ENCODE data around the gene GPC5.
"Not testable (repeated sequence)": the region's sequence is repeated elsewhere in the genome, so short reads cannot be mapped to it uniquely, and the experiment has no call there.

GPC5 gene

DNA sequence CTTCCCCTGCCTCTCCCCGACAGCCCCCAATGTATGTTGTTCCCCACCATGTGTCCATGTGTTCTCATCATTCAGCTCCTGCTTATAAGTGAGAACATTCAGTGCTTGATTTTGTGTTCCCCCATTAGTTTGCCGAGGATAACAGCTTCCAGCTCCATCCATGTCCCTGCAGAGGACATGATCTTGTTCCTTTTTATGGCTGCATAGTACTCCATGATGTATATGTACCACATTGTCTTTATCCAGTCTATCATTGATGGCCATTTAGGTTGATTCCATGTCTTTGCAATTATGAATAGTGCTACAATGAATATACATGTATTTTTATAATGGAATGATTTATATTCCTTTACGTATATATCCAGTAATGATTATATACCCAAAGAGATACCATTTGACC, 399.9 kb downstream of the GPC5 start:
- not testable (repeated sequence) for DNase-seq

DNA sequence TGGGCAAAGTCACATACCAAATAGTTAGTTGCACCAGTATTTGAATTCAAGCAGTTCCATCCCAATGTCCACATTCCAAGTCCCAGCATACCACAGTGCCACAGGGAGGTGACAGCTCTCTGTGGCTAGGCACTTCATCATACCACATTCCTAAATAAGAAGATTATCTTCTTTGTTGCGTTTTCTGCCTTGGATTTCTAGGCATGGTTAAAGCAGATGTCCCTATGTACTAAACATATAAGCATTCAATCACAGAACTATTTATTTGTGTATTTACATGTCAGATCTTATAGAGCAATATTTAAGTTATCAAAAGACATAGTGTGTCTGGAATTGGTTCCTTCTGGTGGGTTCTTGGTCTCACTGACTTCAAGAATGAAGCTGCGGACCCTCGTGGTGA, 403.4 kb downstream of the GPC5 start:
- not testable (repeated sequence) for DNase-seq

DNA sequence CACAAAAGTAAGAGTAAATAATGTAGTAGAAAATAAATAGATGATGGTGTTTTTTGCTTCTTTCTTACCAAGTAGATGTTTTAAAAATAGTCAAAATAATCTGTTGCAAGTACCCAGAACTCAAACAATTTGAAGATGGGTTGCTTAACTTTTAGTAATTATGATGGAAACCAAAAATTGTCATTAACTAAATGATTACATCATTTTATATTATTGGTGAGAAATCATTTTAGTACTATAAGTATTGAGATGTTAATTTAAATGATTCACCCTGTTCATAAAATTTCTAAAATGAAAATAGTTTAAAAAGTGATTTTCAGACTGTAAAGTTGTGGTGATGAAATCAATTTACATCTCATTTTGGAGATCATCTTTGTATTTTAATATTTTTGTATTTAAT, 404.5 kb downstream of the GPC5 start:
- no peak for DNase-seq

DNA sequence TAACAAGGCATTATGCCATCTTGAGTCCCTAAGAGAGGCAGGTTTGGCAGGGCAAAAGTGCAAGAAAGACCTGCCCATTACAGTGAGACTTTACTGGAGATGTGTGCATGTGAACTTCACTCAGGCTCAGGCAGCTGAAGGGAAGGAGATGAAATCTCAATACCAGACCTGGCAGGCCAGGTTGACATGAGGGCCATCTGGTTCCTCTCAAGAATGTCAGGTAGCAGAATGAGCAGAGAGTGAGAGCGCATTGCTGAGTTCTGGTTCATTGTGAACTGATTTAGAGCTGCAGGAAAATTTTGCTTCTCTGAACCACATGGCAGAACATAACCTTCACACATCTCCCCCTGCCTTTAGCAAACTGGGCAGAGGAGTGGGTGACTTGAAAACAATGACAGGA, 406.3 kb downstream of the GPC5 start:
- DNase-seq, result no peak

DNA sequence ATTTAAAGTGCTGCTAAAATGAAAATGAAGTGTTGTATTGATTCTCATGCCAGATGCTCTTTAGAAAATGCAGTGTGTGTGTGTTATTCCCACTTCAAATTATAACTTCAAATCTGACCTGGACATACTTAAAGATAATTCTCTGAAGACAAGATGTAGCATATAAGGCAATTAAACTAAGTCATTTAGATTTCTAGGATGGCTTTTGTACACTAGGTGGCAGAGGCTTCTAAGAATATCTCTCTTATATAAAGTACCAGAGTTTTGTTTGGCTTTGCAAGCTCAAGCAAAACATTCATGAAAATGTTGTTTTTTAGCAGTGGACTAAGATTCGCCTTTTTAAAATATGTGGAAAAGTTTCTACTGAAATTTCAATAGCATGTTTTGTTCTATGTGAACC, 407.2 kb downstream of the GPC5 start:
- no peak for DNase-seq

DNA sequence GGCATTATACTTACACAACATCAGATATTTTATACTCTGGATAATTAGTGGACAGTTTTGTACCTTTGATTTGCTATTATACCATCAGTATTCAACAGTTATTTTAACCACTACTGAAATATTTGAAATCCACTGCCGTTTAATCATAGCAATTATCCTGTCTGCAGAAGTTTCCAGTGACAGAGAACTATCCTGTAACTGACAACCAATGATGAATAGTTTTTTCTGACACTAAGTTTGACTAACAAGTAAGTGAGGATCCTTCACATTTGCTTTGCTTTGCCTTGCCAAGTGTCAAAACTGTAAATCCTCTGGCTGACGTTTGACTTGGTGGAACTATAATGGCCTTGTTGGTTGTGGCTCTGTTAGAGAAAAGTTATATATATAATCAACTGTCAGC, 410.7 kb downstream of the GPC5 start:
- no peak for DNase-seq

DNA sequence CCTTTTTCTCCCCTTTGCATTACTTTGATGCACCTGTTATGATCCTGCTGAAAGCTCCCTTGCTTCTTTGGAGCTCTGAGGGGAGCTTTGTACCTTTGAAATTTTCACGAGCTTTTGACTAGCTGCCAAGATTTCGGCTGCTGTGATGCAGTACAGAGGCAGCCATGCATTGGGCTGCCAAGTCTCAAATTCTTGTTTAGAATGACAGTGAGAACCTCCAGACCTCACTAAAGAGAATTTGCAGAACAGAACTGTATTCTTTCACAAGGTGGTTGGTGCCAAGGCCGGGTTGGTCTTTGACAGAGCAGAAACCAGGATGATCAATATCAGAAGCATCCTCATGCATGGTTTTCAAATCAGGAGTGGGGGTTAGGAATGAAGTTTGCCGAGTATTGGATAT, 414.8 kb downstream of the GPC5 start:
- no peak for DNase-seq

DNA sequence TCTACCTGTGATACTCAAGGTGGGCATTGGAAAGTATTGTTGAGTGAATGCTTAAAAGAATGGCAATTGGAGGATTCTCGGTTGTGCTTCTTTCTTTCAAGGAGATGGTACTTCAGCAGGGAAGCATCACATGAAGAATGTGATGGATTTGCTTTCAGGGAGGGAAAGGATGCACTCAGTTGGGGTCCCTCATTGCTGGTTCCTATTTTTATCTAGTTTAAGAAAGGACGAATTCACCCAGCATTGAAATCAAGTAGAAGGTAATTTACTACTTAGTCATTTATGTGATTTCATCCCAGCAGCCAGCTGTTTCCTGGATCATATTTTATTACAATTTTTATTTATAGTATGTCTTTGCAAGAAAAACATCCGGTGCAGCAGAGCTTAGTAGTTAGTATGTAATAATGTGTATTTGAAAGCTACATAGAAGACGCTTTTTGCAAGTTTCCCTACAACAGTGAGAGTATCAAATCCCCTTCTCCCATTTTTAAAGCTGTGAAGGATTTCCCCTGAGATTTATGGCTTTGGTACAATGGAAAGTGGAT, 417.9 kb downstream of the GPC5 start:
- DNase-seq, result no peak

DNA sequence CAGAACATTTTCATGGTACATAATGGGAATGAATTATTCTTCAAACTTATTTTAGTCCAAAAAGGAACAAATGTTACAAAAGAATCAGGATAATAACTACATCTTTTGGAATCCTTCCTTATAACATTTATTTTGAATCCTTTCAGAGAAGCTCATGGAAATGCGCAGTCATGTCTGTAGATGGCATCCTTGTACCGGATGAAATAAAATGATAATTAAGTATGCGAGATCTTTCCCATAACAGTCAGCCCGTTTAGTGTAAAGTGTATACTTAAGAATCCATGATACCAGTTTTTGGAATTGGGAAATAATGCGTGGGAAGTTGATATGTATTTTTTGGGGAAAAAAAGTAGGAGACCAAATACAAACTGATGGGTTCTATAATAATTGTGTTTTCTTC, 418.8 kb downstream of the GPC5 start:
- DNase-seq, result no peak

- DNase-seq, result no peak
Measured at GRCh38 chr13:91824416-91824815, 426.0 kb downstream of the GPC5 start.

DNA sequence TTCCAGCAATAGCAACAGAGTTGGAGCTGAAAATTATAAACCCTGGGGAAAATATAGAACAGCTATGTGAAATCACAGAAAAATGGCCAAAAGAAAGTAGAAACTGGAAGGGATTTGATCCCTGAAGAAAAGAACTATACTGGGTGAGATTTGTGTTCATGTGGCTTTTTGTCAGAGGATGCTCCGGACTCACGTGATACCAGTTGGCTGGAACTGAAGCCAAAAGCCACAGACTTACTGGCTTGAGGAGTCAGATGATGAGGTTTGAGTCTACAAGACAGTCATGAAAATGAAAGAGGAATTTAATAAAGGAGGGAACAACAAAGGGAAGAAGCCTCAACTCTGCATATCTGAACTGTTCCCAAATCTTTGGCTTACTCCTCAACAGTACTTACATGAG, 427.1 kb downstream of the GPC5 start:
- no peak for DNase-seq

DNA sequence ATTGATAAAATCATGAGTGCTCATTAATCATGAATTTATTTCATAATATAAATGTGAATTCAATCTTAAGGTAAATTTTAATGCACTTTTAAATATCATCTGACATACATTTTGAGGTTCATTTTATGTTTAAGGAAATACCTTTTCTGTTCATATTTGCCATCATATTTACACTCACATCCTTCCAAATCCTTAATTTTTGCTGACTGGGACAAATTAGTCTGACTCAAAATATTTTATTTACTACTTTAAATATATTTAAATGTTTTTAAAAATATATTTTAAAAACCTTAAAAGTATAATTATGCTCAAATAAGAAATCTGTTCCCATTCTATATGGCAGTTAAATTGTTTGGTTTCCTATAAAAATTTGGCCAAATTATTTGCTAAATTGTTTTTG, 438.1 kb downstream of the GPC5 start:
- no peak for DNase-seq

- no peak for DNase-seq
Measured at GRCh38 chr13:91845612-91846011, 447.2 kb downstream of the GPC5 start.

DNA sequence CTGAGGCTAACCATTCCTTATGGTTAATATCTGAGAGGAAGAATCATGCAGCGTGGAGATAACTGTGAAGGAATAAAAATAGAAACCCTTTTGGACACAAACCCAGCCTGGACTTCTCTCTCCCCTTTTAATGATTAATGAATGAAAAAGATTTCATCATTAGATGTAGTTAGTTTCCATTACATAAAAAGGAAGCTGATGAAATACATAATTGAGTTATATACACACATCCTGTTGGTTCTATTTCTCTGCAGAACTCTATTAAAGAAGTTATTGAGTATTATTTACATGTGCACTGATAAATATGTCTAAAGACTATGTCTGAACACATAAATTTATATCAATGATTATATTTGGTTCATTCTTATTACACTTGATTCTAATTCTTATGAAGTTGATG, 465.3 kb downstream of the GPC5 start:
- DNase-seq, result no peak

DNA sequence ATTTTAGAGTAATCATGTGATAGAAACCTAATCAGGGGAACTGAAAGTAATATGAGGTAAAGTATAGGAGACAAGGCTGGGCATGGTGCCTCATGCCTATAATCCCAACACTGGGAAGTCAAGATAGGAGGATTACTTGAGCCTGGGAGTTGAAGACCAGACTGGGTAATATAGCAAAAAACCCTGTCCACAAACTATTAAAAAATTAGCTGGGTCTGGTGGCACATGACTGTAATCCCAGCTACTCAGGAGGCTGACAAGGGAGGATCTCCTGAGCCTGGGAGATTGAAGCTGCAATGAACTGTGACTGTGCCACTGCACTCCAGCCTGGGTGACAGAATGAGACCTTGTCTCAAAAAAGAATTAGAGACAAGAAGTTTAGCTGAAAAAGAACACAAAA, 469.9 kb downstream of the GPC5 start:
- no peak for DNase-seq

DNA sequence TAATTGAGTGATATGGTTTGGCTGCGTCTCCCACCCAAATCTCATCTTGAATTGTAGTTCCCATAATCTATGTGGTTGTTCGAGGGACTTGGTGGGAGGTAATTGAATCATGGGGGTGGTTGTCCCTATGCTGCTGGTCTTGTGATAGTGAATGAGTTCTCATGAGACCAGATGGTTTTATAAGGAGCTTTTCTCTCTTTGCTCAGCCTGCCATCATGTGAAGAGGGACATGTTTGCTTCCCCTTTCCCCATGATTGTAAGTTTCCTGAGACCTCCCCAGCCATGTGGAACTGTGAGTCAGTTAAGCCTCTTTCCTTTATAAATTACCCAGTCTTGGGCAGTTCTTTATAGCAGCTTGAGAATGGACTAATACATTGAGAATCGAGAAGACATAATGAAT, 480.1 kb downstream of the GPC5 start:
- no peak for DNase-seq

- DNase-seq, result no peak
Measured at GRCh38 chr13:91879360-91879759, 480.9 kb downstream of the GPC5 start.

DNA sequence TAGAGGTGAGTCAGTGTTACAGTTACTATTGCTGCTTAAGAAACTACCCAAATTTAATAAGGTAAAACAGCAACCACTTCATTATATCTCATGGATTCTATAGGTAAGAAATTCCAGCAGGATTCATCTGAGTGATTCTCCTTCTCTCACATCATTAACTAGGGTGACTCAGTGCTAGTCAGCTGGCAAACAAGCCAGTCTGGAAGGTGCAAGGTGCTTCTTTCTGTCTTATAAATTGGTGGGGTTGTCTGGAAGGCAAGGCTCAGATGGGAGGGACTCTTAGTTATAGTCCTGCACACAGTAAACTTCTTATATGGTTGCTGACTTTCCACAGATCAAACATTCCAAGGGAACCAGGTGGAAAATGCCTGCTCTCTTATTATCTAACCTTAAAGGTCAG, 484.5 kb downstream of the GPC5 start:
- no peak for DNase-seq

GRCh38 chr13:91889641-91890040, 491.2 kb downstream of the GPC5 start:
- DNase-seq, result no peak

- DNase-seq, result no peak
Measured at GRCh38 chr13:91891141-91891540, 492.7 kb downstream of the GPC5 start.

DNA sequence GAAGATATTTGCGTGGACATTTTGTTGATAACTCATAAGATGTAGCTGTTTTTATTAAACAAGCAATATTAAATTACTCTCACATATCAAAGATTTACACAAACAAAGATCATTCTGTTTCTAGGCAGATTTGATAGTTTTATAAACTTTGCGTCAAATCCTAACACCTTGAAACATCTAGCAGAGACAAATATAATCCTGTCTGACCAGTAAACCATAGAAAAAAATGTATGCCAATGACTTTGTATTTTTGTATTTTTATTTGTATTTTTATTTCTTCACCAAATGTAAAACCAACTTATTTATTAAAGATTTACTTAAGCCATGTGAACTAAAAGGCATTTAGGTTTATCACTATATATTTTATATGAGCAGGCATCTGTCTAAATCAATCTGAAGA, 494.6 kb downstream of the GPC5 start:
- no peak for DNase-seq

DNA sequence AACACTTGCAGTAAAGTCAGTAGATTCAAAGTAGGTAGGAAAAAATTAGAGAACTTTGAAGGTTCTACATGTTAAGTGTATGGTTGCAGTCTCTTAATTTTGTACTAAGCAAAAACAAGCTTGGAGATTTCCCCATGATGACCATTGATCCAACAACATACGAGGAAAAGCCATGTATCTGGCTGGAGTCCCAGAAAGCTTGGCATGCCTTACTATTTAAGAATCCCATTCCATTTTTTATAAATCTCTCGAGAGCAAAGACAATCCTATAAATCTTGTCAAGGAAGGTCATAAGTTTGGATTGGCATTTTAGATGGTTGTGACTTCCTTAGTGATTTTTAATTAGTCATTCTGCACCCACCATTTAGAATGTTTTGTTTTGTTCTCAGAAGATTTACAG, 495.9 kb downstream of the GPC5 start:
- DNase-seq, result no peak

GRCh38 chr13:91896547-91896946, 498.1 kb downstream of the GPC5 start:
- no peak for DNase-seq

- DNase-seq, result not testable (repeated sequence)
Measured at GRCh38 chr13:91898986-91899385, 500.6 kb downstream of the GPC5 start.

DNA sequence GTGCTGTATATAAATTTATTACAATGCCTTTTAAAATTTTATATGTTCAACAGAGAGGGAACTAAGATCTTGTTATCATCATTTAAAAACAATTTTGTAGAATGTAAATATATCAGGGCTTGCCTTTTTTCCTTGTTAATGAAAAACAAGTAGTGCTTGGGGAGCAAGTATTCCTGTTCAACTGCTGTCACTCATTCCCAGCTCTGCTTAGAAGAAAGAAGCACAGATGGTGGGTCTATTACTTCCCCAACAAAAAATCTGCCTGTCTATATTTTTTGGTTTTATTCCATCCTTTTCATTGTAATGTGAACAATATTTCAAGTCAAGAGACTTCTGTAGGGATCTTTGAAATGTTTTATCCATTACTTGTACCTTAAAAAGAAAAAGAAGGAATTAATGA, 503.9 kb downstream of the GPC5 start:
- DNase-seq, result no peak

GRCh38 chr13:91904005-91904404, 505.6 kb downstream of the GPC5 start:
- no peak for DNase-seq
